Measurements from ENCODE around the gene SMIM33. TPM values are rescaled to one million over a fixed set of nuclear protein-coding genes. Genes with fewer than 3 reads are reported as not detected.
A peak's percentile ranks its signal among the peaks of the same experiment; 100 is the strongest.

Gene SMIM33
- total and polyA plus RNA-seq, 9 of the 15 experiments (the other 6 are each of a cell fraction or from before 2014, with no cell fraction given): not detected

DNA sequence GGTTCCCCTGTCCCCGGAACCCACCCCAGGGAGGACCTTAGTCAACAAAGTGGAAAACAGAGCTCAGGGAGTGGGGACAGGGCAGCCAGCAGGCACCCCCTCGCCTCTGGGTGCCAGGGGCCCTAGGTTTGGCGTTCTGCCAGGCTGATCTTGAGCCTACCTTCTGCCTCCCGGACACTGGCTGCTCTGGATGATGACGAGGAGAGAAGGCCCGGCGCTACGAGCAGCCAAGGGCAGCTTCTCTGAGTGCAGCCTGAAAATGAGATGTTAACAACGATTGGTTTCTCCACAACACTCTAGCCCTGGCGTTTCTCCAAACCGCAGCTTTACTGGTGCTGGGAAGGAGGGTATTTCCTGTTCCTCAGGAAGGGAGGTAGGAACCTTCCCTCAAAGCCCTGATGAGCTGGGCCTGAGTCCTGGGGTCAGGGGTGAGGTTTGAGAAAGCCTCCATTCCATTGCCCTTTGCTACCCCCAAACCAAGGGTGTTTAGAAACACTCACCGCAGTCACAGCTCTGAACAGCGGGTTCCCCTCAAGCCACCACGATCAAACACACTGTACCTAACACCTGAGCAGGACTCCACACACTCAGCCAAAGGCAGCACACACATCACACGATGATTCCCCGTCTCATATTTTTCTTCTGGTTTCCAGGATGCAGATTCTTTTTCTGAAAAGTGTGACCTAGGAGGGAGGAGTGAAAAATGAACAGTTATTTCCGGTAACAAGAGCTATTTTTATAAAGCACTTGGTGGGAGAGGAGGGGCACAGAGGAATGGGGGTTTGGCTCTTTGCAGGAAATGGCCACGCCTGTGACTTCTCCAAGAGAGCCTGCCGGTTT lies 11.5 kb downstream of the SMIM33 start, which contains the start of gene STING1 (continued):
- TF ChIP-seq MTA1 (IDR thresholded peaks at IDR 0.05; ENCODE audit: borderline replicate concordance) (no peak), ZNF444 (CRISPR knock-in tag; IDR thresholded peaks at IDR 0.05) (0 out of 2 replicates have a peak, but pooled peaks have one; percentile 7), ARNT (IDR thresholded peaks at IDR 0.05) (no peak), TBP (optimal IDR thresholded peaks at IDR 0.05; ENCODE audit: low read depth, low read length) (peak; percentile 68), PRMT5 (CRISPR knock-in tag; IDR thresholded peaks at IDR 0.05) (no peak), MAZ (CRISPR knock-in tag; conservative IDR thresholded peaks at IDR 0.05 in 1 of 2, IDR thresholded peaks at IDR 0.05 in 1 of 2) (peak; percentile 69 to 85), FOXM1 (IDR thresholded peaks at IDR 0.05; ENCODE audit: low read depth) (no peak), FOXM1 (CRISPR knock-in tag; IDR thresholded peaks at IDR 0.05; ENCODE audit: low read depth) (no peak), EP300 (IDR thresholded peaks at IDR 0.05; ENCODE audit: low read length) (peak; percentile 46; the same call in 1 of the 2 replicates)
- TF ChIP-seq, protein P1, sequence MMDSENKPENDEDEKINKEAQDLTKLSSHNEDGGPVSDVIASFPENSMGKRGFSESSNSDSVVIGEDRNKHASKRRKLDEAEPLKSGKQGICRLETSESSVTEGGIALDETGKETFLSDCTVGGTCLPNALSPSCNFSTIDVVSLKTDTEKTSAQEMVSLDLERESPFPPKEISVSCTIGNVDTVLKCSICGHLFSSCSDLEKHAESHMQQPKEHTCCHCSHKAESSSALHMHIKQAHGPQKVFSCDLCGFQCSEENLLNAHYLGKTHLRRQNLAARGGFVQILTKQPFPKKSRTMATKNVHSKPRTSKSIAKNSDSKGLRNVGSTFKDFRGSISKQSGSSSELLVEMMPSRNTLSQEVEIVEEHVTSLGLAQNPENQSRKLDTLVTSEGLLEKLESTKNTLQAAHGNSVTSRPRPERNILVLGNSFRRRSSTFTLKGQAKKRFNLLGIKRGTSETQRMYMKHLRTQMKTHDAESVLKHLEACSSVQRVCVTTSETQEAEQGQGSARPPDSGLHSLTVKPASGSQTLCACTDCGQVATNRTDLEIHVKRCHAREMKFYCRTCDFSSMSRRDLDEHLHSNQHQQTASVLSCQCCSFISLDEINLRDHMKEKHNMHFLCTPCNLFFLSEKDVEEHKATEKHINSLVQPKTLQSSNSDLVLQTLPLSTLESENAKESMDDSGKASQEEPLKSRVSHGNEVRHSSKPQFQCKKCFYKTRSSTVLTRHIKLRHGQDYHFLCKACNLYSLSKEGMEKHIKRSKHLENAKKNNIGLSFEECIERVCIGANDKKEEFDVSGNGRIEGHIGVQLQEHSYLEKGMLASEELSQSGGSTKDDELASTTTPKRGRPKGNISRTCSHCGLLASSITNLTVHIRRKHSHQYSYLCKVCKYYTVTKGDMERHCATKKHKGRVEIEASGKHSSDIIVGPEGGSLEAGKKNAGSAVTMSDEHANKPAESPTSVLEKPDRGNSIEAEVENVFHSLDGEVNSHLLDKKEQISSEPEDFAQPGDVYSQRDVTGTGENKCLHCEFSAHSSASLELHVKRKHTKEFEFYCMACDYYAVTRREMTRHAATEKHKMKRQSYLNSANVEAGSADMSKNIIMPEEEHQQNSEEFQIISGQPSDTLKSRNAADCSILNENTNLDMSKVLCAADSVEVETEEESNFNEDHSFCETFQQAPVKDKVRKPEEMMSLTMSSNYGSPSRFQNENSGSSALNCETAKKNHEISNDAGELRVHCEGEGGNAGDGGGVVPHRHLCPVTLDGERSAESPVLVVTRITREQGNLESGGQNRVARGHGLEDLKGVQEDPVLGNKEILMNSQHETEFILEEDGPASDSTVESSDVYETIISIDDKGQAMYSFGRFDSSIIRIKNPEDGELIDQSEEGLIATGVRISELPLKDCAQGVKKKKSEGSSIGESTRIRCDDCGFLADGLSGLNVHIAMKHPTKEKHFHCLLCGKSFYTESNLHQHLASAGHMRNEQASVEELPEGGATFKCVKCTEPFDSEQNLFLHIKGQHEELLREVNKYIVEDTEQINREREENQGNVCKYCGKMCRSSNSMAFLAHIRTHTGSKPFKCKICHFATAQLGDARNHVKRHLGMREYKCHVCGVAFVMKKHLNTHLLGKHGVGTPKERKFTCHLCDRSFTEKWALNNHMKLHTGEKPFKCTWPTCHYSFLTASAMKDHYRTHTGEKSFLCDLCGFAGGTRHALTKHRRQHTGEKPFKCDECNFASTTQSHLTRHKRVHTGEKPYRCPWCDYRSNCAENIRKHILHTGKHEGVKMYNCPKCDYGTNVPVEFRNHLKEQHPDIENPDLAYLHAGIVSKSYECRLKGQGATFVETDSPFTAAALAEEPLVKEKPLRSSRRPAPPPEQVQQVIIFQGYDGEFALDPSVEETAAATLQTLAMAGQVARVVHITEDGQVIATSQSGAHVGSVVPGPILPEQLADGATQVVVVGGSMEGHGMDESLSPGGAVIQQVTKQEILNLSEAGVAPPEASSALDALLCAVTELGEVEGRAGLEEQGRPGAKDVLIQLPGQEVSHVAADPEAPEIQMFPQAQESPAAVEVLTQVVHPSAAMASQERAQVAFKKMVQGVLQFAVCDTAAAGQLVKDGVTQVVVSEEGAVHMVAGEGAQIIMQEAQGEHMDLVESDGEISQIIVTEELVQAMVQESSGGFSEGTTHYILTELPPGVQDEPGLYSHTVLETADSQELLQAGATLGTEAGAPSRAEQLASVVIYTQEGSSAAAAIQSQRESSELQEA (IDR thresholded peaks at IDR 0.05; ENCODE audit: low read depth): no peak
- TF ChIP-seq, protein P2, sequence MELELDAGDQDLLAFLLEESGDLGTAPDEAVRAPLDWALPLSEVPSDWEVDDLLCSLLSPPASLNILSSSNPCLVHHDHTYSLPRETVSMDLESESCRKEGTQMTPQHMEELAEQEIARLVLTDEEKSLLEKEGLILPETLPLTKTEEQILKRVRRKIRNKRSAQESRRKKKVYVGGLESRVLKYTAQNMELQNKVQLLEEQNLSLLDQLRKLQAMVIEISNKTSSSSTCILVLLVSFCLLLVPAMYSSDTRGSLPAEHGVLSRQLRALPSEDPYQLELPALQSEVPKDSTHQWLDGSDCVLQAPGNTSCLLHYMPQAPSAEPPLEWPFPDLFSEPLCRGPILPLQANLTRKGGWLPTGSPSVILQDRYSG (tag; conservative IDR thresholded peaks at IDR 0.05; ENCODE audit: low read depth): peak; percentile 88
- TF ChIP-seq, protein P3, sequence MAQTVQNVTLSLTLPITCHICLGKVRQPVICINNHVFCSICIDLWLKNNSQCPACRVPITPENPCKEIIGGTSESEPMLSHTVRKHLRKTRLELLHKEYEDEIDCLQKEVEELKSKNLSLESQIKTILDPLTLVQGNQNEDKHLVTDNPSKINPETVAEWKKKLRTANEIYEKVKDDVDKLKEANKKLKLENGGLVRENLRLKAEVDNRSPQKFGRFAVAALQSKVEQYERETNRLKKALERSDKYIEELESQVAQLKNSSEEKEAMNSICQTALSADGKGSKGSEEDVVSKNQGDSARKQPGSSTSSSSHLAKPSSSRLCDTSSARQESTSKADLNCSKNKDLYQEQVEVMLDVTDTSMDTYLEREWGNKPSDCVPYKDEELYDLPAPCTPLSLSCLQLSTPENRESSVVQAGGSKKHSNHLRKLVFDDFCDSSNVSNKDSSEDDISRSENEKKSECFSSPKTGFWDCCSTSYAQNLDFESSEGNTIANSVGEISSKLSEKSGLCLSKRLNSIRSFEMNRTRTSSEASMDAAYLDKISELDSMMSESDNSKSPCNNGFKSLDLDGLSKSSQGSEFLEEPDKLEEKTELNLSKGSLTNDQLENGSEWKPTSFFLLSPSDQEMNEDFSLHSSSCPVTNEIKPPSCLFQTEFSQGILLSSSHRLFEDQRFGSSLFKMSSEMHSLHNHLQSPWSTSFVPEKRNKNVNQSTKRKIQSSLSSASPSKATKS (CRISPR knock-in tag; IDR thresholded peaks at IDR 0.05): no peak
- TF ChIP-seq, protein P4, sequence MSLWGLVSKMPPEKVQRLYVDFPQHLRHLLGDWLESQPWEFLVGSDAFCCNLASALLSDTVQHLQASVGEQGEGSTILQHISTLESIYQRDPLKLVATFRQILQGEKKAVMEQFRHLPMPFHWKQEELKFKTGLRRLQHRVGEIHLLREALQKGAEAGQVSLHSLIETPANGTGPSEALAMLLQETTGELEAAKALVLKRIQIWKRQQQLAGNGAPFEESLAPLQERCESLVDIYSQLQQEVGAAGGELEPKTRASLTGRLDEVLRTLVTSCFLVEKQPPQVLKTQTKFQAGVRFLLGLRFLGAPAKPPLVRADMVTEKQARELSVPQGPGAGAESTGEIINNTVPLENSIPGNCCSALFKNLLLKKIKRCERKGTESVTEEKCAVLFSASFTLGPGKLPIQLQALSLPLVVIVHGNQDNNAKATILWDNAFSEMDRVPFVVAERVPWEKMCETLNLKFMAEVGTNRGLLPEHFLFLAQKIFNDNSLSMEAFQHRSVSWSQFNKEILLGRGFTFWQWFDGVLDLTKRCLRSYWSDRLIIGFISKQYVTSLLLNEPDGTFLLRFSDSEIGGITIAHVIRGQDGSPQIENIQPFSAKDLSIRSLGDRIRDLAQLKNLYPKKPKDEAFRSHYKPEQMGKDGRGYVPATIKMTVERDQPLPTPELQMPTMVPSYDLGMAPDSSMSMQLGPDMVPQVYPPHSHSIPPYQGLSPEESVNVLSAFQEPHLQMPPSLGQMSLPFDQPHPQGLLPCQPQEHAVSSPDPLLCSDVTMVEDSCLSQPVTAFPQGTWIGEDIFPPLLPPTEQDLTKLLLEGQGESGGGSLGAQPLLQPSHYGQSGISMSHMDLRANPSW (CRISPR knock-in tag; IDR thresholded peaks at IDR 0.05): no peak

Measured in K562 (cell line).